Measurements from ENCODE around the gene GRAMD1B.

The GRAMD1B gene

GRCh38 chr11:123549926-123550917, 120.2 kb downstream of the GRAMD1B start:
- TF ChIP-seq, protein P1, sequence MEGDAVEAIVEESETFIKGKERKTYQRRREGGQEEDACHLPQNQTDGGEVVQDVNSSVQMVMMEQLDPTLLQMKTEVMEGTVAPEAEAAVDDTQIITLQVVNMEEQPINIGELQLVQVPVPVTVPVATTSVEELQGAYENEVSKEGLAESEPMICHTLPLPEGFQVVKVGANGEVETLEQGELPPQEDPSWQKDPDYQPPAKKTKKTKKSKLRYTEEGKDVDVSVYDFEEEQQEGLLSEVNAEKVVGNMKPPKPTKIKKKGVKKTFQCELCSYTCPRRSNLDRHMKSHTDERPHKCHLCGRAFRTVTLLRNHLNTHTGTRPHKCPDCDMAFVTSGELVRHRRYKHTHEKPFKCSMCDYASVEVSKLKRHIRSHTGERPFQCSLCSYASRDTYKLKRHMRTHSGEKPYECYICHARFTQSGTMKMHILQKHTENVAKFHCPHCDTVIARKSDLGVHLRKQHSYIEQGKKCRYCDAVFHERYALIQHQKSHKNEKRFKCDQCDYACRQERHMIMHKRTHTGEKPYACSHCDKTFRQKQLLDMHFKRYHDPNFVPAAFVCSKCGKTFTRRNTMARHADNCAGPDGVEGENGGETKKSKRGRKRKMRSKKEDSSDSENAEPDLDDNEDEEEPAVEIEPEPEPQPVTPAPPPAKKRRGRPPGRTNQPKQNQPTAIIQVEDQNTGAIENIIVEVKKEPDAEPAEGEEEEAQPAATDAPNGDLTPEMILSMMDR (IDR thresholded peaks at IDR 0.05; ENCODE audit: insufficient read depth, missing control alignments): no peak
- peak; percentile 66 for FAIRE-seq
- peak; percentile 65 for DNase-seq (ENCODE audit: insufficient read length, low spot score)

GRCh38 chr11:123551079-123551478, 121.0 kb downstream of the GRAMD1B start:
- FAIRE-seq (no peak), DNase-seq (ENCODE audit: insufficient read length, low spot score) (no peak)
- TF ChIP-seq, protein P1 (IDR thresholded peaks at IDR 0.05; ENCODE audit: insufficient read depth, missing control alignments): no peak

DNA sequence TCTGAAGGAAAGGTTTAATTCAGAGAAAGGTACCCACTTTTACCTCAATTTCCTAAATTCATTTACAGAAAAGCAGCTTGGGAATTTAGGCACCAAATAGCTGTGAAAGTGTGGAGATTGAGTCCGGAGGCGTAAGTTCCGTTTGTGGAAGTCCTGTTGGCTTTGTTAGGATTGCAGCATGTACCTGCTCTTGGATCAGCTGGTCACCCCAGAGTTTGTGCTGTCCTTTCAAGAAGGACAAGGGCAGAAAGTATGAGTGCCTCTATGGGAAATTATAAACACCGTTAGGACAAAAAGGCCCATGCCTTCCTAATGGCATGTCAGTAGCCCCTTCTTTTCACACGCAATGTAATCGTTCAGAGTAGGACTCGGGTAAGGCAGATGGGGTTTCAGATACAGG, 126.6 kb downstream of the GRAMD1B start:
- no peak for DNase-seq (ENCODE audit: insufficient read length, low spot score)
- TF ChIP-seq, protein P1 (IDR thresholded peaks at IDR 0.05; ENCODE audit: insufficient read depth, missing control alignments): no peak
- FAIRE-seq: no peak

GRCh38 chr11:123558536-123559315, 128.7 kb downstream of the GRAMD1B start:
- FAIRE-seq: no peak
- TF ChIP-seq, protein P1 (IDR thresholded peaks at IDR 0.05; ENCODE audit: insufficient read depth, missing control alignments): no peak
- DNase-seq (ENCODE audit: insufficient read length, low spot score): no peak

DNA sequence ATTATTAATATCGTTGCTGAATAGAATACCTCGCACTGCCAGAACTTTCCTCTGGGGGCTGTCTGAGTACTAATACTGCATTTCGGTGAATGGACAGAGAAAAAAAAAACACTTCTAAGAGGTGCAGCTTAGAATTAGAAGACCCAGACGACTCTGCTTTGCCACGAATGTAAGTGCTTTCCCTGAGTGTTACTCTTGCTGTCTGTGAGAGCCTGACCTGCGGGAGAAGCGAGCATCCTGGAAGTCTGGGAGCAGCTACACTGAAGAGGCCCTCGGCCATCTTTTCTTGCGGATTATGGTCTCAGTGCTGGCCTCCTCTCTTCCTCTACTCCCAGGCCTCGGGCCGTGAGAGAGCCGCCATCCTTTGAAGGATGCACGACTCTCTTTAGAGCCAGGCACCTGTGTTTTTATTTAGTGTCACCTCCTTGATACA, 129.5 kb downstream of the GRAMD1B start:
- FAIRE-seq (no peak), DNase-seq (ENCODE audit: insufficient read length, low spot score) (no peak)
- TF ChIP-seq, protein P1 (IDR thresholded peaks at IDR 0.05; ENCODE audit: insufficient read depth, missing control alignments): no peak

DNA sequence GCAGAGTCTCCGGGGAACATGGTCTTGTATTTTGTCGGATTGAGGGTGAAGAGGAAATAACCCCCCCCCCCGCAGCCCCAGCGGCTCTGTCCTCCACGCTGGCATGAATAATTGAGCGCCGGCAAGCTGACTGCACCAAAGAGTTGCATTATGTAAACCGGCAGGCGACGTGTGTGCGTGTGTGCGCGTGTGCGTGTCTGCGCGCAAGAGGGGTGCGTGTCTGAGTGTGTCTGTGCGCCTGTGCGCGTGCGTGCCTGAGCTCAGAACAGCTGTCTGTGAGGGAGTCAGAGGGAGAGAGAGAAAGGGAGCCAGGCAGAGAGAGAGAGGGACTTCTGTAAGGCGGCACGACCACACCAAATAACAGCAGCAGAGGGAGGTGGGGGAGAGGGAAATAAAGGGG, 129.9 kb downstream of the GRAMD1B start:
- DNase-seq (ENCODE audit: insufficient read length, low spot score): no peak
- TF ChIP-seq, protein P1 (IDR thresholded peaks at IDR 0.05; ENCODE audit: insufficient read depth, missing control alignments): no peak

More for the DNA sequence above, 129.9 kb downstream of the GRAMD1B start:
- FAIRE-seq: no peak

Measured in D721Med (cell line).